Neural cell (in vitro differentiated cells): ENCODE data around the gene PTPN1.

Source experiments
- EP300 ChIP-seq: fragments of 450-650 bp; conservative IDR thresholded peaks from 2 replicates; pipeline ENCODE4 v1.6.1; 2014; ENCODE audit warnings: antibody characterized with exemption, mild to moderate bottlenecking, moderate library complexity; ENCODE audit not compliant: poor library complexity, severe bottlenecking
- EZH2 ChIP-seq: fragments of 200-600, 300-800 bp; shearing (Covaris generic), sonication (generic); IDR thresholded peaks from 2 replicates; pipeline ENCODE4 v1.6.1; 2014; ENCODE audit warnings: antibody characterized with exemption, low read length, borderline replicate concordance, mild to moderate bottlenecking; ENCODE audit not compliant: insufficient read depth, poor library complexity, severe bottlenecking
- MXI1 ChIP-seq: fragments of 450-650 bp; conservative IDR thresholded peaks from 2 replicates; pipeline ENCODE4 v1.6.1; 2014; ENCODE audit warnings: antibody characterized with exemption, mild to moderate bottlenecking; ENCODE audit not compliant: poor library complexity, severe bottlenecking
- POLR2AphosphoS5 ChIP-seq: IDR thresholded peaks from 2 replicates; pipeline ENCODE4 v1.6.1; 2012
- RAD21 ChIP-seq: fragments of 450-650 bp; conservative IDR thresholded peaks from 2 replicates; pipeline ENCODE4 v1.6.1; 2014; ENCODE audit warnings: antibody characterized with exemption, mild to moderate bottlenecking, moderate library complexity
- SMC3 ChIP-seq: fragments of 450-650 bp; conservative IDR thresholded peaks from 2 replicates; pipeline ENCODE4 v1.6.1; 2014; ENCODE audit warnings: antibody characterized with exemption, mild to moderate bottlenecking, moderate library complexity; ENCODE audit not compliant: poor library complexity
- TAF1 ChIP-seq: IDR thresholded peaks from 2 replicates; pipeline ENCODE4 v1.6.1; 2012; ENCODE audit warnings: low read depth
- TF ChIP-seq, protein P1 (sequence below): fragments of 450-650 bp; IDR thresholded peaks from 2 replicates; pipeline ENCODE4 v1.5.1; 2014; ENCODE audit warnings: antibody characterized with exemption, mild to moderate bottlenecking, moderate library complexity; ENCODE audit not compliant: poor library complexity, severe bottlenecking
- TF ChIP-seq, protein P2 (sequence below): IDR thresholded peaks from 2 replicates; pipeline ENCODE4 v1.6.1; 2012; ENCODE audit warnings: borderline replicate concordance

DNA sequence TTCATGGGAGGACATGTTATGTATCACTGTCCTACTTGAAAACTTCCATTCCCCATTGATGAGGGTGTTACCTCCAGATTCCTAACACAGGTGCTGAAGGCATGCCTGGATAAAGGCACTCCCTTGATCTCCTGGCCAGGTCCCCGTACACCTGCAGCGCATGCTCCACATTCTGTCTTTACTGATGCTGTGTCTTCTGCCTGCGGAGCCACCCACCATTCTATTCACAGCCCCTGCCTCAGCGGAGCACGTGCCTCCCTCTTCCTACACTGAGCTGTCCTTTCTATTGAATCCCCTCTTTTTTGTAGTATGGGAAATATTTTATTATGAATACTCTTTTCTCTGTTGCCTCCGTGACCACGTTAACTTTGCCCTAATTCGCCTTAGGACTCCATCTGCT lies 25.0 kb downstream of the PTPN1 start:
- TF ChIP-seq, protein P1, sequence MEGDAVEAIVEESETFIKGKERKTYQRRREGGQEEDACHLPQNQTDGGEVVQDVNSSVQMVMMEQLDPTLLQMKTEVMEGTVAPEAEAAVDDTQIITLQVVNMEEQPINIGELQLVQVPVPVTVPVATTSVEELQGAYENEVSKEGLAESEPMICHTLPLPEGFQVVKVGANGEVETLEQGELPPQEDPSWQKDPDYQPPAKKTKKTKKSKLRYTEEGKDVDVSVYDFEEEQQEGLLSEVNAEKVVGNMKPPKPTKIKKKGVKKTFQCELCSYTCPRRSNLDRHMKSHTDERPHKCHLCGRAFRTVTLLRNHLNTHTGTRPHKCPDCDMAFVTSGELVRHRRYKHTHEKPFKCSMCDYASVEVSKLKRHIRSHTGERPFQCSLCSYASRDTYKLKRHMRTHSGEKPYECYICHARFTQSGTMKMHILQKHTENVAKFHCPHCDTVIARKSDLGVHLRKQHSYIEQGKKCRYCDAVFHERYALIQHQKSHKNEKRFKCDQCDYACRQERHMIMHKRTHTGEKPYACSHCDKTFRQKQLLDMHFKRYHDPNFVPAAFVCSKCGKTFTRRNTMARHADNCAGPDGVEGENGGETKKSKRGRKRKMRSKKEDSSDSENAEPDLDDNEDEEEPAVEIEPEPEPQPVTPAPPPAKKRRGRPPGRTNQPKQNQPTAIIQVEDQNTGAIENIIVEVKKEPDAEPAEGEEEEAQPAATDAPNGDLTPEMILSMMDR = no peak
- TF ChIP-seq, protein P2, sequence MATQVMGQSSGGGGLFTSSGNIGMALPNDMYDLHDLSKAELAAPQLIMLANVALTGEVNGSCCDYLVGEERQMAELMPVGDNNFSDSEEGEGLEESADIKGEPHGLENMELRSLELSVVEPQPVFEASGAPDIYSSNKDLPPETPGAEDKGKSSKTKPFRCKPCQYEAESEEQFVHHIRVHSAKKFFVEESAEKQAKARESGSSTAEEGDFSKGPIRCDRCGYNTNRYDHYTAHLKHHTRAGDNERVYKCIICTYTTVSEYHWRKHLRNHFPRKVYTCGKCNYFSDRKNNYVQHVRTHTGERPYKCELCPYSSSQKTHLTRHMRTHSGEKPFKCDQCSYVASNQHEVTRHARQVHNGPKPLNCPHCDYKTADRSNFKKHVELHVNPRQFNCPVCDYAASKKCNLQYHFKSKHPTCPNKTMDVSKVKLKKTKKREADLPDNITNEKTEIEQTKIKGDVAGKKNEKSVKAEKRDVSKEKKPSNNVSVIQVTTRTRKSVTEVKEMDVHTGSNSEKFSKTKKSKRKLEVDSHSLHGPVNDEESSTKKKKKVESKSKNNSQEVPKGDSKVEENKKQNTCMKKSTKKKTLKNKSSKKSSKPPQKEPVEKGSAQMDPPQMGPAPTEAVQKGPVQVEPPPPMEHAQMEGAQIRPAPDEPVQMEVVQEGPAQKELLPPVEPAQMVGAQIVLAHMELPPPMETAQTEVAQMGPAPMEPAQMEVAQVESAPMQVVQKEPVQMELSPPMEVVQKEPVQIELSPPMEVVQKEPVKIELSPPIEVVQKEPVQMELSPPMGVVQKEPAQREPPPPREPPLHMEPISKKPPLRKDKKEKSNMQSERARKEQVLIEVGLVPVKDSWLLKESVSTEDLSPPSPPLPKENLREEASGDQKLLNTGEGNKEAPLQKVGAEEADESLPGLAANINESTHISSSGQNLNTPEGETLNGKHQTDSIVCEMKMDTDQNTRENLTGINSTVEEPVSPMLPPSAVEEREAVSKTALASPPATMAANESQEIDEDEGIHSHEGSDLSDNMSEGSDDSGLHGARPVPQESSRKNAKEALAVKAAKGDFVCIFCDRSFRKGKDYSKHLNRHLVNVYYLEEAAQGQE = no peak
- TF ChIP-seq EP300 = no peak
- TF ChIP-seq RAD21 = no peak
- TF ChIP-seq MXI1 = no peak
- no peak for TF ChIP-seq EZH2
- TF ChIP-seq SMC3 = no peak
- no peak for TF ChIP-seq POLR2AphosphoS5
- no peak for TF ChIP-seq TAF1
